ENCODE measurements around the gene KRTAP12-3.

The KRTAP12-3 gene

GRCh38 chr21:44702973-44703730 lies 45.4 kb downstream of the KRTAP12-3 start:
- DNase-seq (ENCODE audit: low read depth), result no peak

- no peak for DNase-seq (ENCODE audit: low read depth)
These were observed 46.3 kb downstream of the KRTAP12-3 start for GRCh38 chr21:44703731-44704635.

DNA sequence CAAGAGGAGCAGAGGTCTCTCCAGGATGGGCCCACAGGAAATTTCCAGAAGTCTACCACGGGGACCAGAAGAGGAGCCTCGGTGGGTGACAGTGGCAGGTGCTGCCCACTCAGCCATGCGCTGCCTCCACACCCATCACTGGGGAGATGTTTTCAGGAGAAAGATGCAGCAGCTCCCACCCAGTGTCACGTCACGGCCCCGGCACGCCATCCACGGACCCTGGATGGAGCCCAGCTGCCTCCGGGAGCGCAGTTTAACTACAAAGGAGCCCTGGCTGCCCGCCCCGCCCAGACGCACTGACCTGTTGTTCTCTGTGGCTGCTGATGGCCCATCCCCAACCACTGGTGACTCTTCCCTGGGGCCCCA lies 46.9 kb downstream of the KRTAP12-3 start:
- DNase-seq (ENCODE audit: low read depth), result no peak

GRCh38 chr21:44706026-44706705 lies 48.4 kb downstream of the KRTAP12-3 start:
- no peak for DNase-seq (ENCODE audit: low read depth)

- no peak for DNase-seq (ENCODE audit: low read depth)
These were observed 49.2 kb downstream of the KRTAP12-3 start for GRCh38 chr21:44706706-44707581.
